C4-2B (cell line): ENCODE measurements around the gene NUDCD2.

ENCODE experiments used
- CTCF ChIP-seq: fragments of 450-650 bp; conservative IDR thresholded peaks from 2 replicates; pipeline ENCODE4 v1.5.1; 2017; ENCODE audit warnings: mild to moderate bottlenecking
- ZFX ChIP-seq: fragments of 450-650 bp; IDR thresholded peaks from 2 replicates; pipeline ENCODE4 v1.6.1; 2017

GRCh38 chr5:163408311-163408923 is 51.5 kb downstream of the NUDCD2 start:
- TF ChIP-seq CTCF (peak; percentile 92), ZFX (no peak)
